ENCODE results near the gene COQ7. TPM values are rescaled to one million over a fixed set of nuclear protein-coding genes. Genes with fewer than 3 reads are reported as not detected.

Gene COQ7
- total and polyA plus RNA-seq, 2 experiments from 2014 or later = 17.9 to 21.7 TPM

GRCh38 chr16:19094542-19095365 lies 27.3 kb downstream of the COQ7 start:
- Histone ChIP-seq H3K4me3 (no peak overlapping the region), H3K4me2 (no peak overlapping the region), H2AFZ (no peak overlapping the region)

More at GRCh38 chr16:19094542-19095365, 27.3 kb downstream of the COQ7 start:
- DNase-seq (ENCODE audit: low spot score) = peak; percentile 33
- Mint-ChIP-seq H3K36me3 (ENCODE audit: low read depth) (peaks cover 2% of the 10 kb centered on the region; the same call in 1 of the 3 replicates), H3K27ac (no peak overlapping the region), H3K9me3 (peaks cover 12% of the 10 kb centered on the region; the same call in 2 of the 3 replicates), H3K4me3 (no peak overlapping the region), H3K27me3 (ENCODE audit: insufficient read depth, low read depth, poor library complexity) (peaks cover 3% of the 10 kb centered on the region), H3K4me1 (no peaks in the 10 kb centered on the region; the same call in 2 of the 3 replicates)
- ATAC-seq = no peak
- Histone ChIP-seq H3K9me2 (ENCODE audit: insufficient read depth) (no peaks in the 10 kb centered on the region), H3K4me1 (ENCODE audit: insufficient read depth) (no peaks in the 10 kb centered on the region), H3F3A (replicated peaks; ENCODE audit: low read depth) (no peaks in the 10 kb centered on the region), H3K27me3 (ENCODE audit: insufficient read depth) (no peaks in the 10 kb centered on the region), H3K36me3 (ENCODE audit: insufficient read depth) (no peaks in the 10 kb centered on the region), H4K20me1 (replicated peaks; ENCODE audit: insufficient read depth) (no peaks in the 10 kb centered on the region), H3K79me2 (replicated peaks; ENCODE audit: insufficient read depth) (no peaks in the 10 kb centered on the region), H3K27ac (ENCODE audit: low read depth) (no peak overlapping the region)
- no peak for TF ChIP-seq ETS1 (IDR thresholded peaks at IDR 0.05)
- no peak for TF ChIP-seq ZNF462 (CRISPR knock-in tag; IDR thresholded peaks at IDR 0.05)
- TF ChIP-seq CTCF (conservative IDR thresholded peaks at IDR 0.05; ENCODE audit: low read depth in 2 of 2) = peak; percentile 23 to 44; a peak in 3 of 4 replicates

Measured in GM23338 (cell line).